Measurements from ENCODE around the gene PIGZ.

The PIGZ gene

GRCh38 chr3:196981657-196982056 is 13.0 kb upstream of the PIGZ start:
- DNase-seq, result no peak

GRCh38 chr3:196979545-196979944 is 10.9 kb upstream of the PIGZ start:
- no peak for DNase-seq

GRCh38 chr3:196976941-196977340 is 8.3 kb upstream of the PIGZ start:
- no peak for DNase-seq

- no peak for DNase-seq
These were observed 6.7 kb upstream of the PIGZ start for GRCh38 chr3:196975349-196975748.

GRCh38 chr3:196974661-196975060 is 6.0 kb upstream of the PIGZ start:
- DNase-seq, result no peak

- peak in 1 of 4 experiments; percentile 14 for DNase-seq
These were observed 2.6 kb upstream of the PIGZ start for GRCh38 chr3:196971094-196971698.

- DNase-seq, result no peak
These were observed 2.0 kb upstream of the PIGZ start for GRCh38 chr3:196970547-196971093.

GRCh38 chr3:196969660-196970546 is 1.3 kb upstream of the PIGZ start:
- peak; percentile 78 to 92 (median 86) for DNase-seq

- DNase-seq, result peak; percentile 61 to 86 (median 78)
These were observed 564 bp upstream of the PIGZ start for GRCh38 chr3:196969134-196969659.

- no peak for DNase-seq
These were observed 1.0 kb downstream of the PIGZ start for GRCh38 chr3:196967412-196968232.

GRCh38 chr3:196966526-196967401 is 1.9 kb downstream of the PIGZ start:
- no peak for DNase-seq

- DNase-seq, result no peak
These were observed 2.8 kb downstream of the PIGZ start for GRCh38 chr3:196965804-196966173.

GRCh38 chr3:196965112-196965803 is 3.4 kb downstream of the PIGZ start:
- DNase-seq, result no peak

- DNase-seq, result no peak
These were observed 5.0 kb downstream of the PIGZ start for GRCh38 chr3:196963631-196963953.

GRCh38 chr3:196962930-196963630 is 5.6 kb downstream of the PIGZ start:
- no peak for DNase-seq

- DNase-seq, result no peak
These were observed 6.3 kb downstream of the PIGZ start for GRCh38 chr3:196962108-196962929.

- no peak for DNase-seq
These were observed 13.8 kb downstream of the PIGZ start for GRCh38 chr3:196954832-196955231.

GRCh38 chr3:196951371-196951770 is 17.3 kb downstream of the PIGZ start:
- DNase-seq, result no peak

- no peak for DNase-seq
These were observed 18.9 kb downstream of the PIGZ start for GRCh38 chr3:196949750-196950149.

GRCh38 chr3:196949285-196949619 is 19.4 kb downstream of the PIGZ start:
- DNase-seq, result no peak

All from suppressor macrophage (primary cell).